ENCODE measurements around the gene CNTN6.

CNTN6 gene

DNA sequence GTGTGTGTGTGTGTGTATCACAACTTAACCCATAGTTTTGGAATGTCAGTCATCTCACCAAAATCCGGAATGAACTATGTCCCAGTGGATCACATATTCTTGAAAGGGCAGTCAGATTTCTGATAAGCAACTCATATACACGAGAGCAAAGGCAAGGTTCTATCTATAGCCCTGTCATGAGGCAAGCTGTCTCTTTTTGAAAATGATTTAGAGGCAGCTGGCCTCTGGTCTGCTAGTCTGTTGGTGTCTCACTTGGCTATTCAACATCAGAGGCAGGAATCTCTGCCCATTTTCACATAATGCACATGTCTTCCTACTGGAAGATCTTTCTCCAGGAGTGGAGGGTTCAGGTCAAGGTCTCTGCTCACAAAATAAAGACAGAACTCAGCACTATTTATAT, 79.8 kb downstream of the CNTN6 start:
- DNase-seq (ENCODE audit: low read depth in 2 of 2), result no peak

DNA sequence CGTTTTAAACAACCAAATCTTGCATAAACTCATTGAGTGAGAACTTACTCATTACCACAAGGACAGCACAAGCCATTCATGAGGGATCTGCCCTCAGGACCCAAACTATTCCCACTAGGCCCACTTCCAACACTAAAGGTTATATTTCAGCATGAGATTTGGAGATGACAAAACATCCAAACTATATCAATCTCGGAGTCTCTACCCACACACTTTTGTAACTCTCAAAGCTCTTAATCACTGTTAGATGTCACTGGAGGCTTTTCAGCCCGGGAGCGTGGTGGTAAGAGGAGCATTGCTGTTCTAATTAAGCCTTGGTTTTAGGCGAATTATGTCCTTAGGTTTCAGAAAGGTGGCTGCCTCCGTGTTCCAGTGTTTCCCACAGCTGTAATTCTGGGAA, 86.3 kb downstream of the CNTN6 start:
- no peak for DNase-seq (ENCODE audit: low read depth in 2 of 2)

DNA sequence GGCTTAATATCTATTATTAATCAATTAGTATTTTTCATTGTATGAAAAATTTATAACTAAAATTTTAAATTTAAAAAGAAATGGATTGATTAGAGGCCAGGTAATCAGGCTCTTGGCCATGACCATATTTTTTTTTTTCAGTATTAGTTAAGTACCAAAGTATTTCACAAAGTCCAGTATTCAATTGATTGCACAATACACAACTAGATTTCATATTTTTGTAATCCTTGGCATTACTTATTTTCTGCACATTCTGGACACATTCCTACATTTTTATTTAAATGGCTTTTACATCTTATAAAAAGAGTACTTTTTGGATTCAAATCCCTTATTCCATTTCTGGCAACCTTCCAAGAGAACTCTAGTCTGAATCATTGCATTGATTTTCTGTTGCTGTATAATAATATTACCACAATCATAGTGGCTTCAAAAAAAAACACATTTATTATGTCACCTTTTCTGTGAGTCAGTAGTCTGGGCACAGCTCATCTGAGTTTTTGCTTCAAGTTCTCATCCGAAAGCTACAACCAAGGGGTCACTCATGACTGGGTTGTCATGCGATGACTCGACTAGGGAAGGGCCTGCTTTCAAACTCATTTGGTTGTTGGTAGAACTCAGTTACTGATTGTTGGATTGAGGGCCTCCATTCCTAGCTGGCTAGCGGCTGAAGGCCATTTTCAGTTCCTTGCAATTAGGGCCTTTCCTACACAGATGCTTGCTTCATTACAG, 90.7 kb downstream of the CNTN6 start:
- no peak for DNase-seq (ENCODE audit: low read depth in 2 of 2)

DNA sequence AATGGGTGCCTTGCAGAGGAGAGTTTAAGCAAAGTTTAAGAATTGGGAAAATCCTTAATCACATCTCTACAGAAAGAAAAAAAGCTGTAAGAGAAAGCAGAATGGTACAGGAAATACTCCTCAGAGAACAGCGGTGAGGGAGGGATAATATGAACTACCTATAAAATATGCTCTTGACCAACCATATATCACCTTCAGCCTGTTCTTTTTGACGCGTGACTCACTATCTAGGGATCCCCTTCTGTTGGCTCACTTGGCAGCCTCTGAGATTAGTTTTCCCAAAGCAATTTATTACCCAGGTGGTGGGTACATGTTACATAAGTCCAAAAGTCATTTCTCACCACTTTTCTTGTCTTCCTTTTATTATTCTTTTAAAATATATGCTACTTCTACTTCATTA, 97.7 kb downstream of the CNTN6 start:
- DNase-seq (ENCODE audit: low read depth in 2 of 2), result no peak

DNA sequence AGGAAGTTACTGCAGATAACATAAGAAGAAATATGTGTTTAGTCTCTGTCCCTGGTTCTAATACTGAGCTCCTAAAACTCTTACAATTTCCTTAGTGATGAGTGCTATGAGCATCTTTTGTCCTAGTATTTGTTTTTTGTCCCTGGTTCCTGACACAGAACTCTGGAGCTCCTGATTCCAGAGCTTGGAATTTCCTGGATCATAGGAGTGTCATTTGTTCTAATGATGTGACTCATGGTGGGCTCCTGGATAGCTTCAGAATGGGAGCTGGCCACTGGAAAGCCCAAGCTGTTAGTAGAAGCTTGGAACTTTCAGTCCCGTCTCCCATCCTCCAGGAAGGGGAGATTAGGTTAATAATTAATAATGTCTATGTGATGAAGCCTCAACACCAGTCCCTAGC, 98.2 kb downstream of the CNTN6 start:
- no peak for DNase-seq (ENCODE audit: low read depth in 2 of 2)

DNA sequence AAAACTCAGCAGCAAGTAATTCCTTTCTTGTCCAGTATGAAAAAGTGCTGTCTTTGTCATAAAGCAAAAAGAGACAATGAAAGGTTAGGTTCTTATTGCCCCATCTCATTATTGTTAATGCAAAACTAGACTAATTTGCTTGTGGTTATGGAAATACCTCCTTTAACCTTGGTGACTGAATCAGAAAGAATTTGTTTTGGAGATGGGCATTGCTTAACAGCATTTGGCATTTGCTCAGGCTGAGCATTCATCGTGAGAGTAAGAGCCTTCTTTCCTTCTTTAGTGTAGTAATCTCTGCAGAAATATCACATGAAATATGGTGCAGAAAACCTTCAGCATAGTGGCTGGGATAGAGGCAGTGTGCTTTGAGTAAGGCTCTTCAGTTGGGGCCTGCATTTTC, 103.1 kb downstream of the CNTN6 start:
- DNase-seq (ENCODE audit: low read depth in 2 of 2), result no peak

DNA sequence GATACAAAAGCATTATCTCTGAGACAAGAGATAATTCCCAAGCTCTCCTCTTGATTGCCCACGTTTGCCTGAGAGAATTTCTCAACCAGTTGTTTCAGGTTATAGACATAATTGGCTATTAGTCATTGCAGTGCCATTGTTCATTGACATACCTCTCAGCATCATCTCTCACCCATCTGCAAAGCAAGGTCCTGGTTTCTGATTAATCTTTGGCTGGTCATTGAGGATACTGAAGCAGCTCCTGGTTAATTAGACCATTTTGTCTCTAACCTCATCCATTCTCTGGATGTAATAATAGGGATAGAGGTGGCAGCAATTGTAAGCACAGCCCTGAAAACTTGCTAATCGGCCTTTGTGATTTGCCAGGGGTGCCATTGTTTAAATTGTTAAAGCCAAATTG, 104.2 kb downstream of the CNTN6 start:
- no peak for DNase-seq (ENCODE audit: low read depth in 2 of 2)

DNA sequence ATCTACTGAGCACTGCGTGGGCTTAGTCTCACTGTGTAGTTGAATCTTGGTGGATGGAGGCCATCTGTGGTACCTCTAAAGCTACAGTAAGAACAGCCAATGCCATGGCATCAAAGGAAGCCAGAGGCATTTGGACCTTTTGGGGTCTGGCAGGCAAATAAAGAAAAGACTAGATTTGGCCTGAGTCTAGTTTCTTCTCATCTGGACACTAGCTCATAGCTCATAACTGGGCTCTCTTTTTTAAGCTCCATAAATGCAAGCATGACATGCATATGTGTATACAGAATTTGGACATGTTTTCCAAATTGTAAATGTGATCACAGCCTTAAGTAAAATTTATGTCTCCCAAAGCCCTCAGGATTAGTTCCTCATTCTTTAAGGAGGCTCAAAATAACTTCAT, 107.5 kb downstream of the CNTN6 start:
- no peak for DNase-seq (ENCODE audit: low read depth in 2 of 2)

DNA sequence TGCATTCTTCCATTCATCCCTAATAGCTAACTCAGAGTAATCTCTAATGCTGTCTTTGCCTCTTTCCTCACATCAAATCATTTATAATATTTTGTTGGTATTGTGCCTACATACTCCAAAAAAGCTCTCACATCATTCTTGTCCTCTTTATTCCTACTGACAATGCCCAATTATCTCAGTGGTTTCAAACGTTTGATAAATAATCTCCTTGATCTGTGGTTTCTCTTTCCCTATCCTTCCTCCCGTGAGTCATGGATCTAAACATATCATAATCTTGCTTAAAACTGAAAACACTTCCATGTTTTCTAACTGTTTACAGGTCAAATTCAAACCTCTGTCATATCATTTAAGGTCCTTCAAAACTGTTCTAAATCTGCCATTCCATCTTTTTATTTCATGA, 115.1 kb downstream of the CNTN6 start:
- no peak for DNase-seq (ENCODE audit: low read depth in 2 of 2)

DNA sequence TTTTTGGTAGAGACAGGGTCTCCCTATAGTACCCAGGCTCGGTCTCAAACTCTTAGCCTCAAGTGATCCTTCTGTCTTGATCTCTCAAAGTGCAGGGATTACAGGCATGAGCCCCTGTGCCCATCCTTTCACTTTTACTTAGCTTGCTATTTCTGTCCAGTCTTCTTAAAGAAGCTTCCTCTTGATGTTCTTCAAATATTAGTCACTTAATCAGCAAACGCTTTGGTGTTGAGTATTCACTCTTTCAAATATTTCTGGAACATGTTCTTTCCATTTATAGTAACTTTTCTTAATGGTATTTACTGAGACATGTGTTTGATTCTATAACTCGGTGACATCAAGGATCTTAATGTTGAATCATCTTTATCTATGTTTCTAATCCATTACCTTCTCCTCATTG, 122.1 kb downstream of the CNTN6 start:
- no peak for DNase-seq (ENCODE audit: low read depth in 2 of 2)

DNA sequence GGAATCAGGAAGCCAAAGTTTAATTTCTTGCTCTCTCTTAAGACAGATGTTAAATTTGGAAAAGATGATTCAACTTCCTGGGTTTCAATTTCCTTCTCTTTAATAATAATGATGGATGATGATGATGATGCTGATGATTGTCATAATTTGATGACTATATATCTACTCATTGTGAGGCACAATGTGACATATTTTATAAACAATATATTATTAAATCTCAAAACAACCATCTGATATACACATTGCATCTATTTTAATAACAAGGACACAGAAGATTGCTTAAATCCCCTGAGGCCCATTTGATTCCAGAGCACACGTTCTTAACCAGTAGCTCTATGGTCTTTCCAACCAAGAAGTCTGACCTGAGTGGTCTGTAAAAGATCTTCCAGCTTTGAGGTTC, 124.0 kb downstream of the CNTN6 start:
- no peak for DNase-seq (ENCODE audit: low read depth in 2 of 2)

DNA sequence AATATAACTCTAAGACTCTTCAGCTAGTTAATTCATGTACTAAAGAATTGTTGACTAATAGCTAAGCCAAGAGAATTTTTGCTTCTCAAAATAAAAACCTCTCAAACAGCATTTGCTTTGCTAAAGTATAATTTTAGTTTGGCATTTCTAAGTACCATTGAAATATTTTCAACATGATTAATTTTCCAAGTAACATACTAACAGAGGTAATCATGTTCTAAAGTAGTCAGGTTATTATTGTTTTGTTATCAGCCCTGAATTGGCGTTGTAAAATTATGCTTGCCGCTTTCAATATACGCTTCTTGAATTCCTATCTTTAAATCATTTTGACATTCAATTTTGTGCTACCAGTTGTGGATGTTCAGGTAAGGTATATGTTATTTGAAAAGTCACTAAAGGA, 134.3 kb downstream of the CNTN6 start:
- no peak for DNase-seq (ENCODE audit: low read depth in 2 of 2)

DNA sequence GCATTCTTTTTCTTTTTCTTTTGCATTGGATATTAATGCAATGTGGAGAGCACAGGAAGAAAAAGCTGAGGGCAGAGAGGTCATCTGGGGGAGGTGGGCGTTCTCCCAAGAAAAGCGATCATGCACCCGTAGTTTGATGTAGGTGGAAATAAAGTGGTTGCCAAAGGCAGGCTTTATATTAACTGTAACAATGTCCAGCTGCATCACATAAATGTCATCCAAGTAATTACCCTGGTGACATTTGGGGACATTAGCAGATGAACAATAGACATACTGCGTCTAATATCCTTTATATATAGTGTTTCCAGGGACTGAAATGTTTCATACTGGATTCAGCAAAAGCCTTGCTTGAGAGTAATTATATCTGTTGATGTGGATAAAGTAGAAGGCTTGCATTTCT, 135.5 kb downstream of the CNTN6 start:
- no peak for DNase-seq (ENCODE audit: low read depth in 2 of 2)

DNA sequence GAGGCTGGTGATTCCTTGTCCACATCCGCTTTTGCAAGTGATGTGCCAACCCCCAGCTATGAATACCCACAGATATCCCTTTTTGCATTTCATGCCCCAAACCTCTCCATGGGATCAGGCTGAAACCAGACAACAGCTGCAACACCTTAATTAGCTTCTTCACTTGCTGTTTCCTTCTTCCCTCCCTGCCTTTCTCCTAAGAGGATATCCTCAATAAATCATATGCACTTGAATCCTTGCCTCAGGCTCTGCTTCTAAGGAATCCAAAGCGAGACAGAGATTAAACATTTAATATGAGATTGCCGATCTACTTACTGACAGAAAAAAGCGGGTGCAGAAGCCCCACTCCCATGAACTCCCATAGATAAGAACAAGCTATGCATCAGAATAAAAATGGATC, 138.1 kb downstream of the CNTN6 start:
- DNase-seq (ENCODE audit: low read depth in 2 of 2), result no peak

DNA sequence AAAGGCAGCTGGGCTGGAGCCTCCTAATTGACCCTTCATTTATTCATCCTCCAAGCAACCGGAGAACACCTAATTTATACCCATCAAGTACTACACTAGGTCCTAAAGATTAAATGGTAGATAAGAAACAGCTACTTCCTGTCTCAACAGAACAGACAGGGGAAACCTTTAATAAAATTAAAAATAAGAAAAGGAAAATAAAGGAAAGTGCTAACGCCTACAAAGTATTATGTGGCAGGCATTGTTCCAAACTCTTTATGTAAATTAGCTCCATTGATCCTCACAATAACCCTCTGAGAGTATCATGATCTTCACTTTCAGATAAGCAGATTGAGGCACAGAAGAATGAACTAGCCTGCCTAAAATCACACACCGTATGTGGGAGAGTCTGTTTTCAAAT, 139.5 kb downstream of the CNTN6 start:
- no peak for DNase-seq (ENCODE audit: low read depth in 2 of 2)

DNA sequence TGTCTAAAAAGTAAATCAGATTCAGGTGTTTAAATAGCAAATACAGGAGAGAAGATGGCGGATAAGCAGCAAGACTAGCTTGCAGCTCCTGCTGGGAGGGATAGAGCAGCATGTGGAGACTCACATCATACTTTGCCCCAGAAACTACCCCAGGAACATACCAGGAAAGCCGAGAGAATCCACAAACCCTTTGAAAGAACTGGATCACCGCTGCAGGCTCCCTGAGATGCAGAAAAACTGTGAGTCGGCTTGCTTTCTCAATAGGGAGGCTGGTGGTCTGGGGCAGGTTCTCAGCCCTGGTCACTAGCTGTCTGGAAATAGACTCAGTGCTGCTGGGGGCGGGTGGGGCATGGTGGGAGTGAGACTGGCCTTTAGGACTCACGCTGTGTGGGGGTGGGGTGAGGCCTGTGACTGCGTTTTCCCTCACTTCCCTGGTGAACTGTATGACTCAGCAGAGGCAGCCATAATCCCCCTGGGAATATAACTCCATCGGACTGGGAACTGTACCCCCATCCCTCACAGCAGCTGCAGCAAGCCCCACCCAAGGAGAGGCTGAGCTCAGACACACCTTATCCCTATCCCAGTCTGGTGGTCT, 142.8 kb downstream of the CNTN6 start:
- no peak for DNase-seq (ENCODE audit: low read depth in 2 of 2)

DNA sequence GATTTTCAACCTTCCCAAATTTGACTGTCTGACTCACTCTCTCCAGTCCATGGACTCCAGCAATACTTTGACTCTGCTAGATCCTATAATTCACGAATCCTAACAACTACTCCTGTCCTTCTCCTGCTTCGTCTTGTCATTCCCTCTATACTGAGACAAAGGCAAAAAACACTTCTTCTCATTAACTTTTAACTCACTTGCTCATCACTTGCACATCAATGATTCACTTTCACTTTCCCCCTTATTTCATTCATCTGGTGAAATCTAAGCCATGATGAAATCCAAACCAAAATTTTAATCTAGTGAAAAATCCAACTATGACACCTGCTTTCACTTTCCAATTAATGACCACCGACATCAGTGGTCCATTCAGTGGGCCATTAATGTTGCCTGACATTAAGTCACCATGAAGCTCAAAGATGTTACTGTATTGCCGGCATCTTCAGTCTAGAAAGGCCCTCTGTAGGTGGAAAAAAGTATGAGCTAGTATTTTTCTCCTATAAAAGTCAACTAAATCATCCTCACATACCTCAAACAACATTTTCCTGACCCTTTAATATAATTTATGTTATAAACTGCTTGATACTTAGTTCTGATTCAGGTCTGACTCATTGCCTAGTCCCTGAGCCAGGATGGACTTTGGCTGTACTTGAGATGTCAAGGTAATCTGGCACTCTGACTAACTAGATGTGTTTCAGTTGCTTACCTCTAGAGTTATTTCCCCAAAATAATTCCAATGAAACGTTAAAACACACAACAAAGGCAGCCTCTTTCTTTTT, 158.6 kb downstream of the CNTN6 start:
- no peak for DNase-seq (ENCODE audit: low read depth in 2 of 2)

DNA sequence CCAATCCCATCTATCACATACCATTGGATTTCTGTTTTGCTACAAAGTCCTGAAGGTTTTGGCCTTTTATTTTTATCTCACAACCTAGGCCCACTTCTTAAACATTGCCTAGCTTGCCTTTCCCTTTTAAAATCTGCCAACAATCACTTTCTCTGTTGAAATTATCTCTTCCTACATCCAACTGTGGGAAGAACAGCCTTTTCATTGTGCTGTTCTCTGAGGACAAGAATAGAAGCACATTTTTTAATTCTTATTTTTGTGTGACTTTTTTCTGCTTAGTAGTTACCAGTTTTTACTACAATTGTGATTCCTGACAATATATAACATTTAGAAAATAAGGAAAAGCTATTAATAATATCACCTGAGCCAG, 159.2 kb downstream of the CNTN6 start:
- no peak for DNase-seq (ENCODE audit: low read depth in 2 of 2)

DNA sequence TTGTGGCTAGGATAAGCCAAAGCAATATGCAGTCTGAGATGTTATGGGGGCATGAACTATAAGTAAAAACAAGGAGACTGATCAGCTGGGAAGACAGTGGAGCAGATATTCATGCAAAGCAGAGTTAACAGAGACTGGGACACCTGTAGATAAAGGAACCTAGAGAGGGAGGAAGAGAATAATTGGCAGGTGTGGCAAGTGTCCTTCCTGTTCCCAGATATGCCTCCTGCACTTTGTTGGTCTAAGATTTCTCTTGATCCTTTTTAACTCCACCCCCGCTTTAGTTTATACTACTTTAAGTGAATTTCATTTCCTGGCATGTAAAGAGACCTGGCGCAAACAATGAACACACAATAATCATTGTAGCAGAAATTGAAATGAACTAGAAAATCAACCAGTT, 169.4 kb downstream of the CNTN6 start:
- no peak for DNase-seq (ENCODE audit: low read depth in 2 of 2)

DNA sequence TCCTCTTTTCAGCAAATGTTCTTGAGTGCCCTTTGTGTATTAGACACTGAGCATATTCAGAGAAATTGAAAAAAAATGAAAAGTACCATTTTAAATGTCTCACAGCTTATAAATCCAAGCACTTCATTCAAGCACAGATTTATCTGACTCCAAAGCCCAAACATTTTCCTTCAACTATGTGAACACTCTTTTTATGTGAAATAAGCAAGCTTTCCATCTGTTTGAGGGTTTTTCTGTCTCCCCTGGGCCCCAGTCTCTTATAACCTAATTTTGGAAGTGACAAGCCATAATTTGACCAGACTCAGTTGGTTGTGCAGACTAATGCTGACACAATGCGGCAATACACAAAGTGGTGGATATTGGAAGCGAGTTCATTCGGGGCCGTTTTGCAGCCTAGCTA, 170.3 kb downstream of the CNTN6 start:
- no peak for DNase-seq (ENCODE audit: low read depth in 2 of 2)

DNA sequence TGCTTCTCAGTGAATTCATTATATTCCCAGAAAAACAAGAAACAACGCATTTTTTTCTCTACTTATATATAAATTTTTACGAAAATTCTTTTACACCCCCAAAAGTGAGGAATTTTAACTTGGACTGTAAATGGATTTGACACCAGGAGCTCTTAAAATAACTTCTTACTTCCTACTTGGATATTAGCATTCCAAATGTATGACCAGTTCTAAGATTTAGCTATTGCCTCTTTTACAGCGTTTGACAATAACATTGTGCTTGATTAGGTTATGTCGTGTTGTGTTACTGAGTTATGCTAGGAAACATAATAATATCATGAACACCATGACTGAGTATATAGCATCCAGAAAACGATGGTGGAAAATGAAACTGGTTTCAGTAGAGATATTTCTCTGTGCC, 177.0 kb downstream of the CNTN6 start:
- no peak for DNase-seq (ENCODE audit: low read depth in 2 of 2)

DNA sequence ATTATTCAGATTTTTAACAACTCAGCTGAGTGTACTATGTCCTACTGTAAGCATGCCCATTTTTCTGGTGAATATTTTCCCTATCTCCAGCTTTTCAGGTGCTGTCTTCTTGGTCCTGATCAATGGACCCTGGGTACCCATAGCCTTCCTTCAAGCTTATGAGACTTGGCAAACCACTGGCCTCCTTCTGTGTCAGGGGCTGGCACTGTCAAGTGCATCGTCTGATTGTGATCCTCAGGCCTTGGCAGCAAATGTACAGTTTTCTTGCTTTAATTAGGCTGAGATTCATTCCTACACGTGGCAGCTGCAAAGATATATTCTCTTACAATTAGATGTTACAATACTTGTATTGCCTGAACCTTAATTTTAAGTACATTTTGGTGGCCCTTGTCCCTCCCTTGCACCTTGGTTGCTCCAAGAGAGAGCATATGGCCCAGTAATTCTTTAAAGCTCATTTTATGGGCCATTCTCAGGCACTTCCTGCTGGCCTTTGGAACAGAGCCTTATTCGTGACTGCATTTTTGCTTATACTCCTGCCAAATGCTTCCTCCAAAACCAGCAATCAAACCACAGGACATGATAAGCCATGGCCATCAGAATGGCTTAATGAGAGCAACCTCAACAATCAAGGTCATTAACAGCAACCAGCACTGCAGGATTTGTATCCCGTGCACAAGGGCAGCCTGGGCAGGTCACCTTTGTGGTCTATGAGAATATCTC, 179.9 kb downstream of the CNTN6 start:
- no peak for DNase-seq (ENCODE audit: low read depth in 2 of 2)

DNA sequence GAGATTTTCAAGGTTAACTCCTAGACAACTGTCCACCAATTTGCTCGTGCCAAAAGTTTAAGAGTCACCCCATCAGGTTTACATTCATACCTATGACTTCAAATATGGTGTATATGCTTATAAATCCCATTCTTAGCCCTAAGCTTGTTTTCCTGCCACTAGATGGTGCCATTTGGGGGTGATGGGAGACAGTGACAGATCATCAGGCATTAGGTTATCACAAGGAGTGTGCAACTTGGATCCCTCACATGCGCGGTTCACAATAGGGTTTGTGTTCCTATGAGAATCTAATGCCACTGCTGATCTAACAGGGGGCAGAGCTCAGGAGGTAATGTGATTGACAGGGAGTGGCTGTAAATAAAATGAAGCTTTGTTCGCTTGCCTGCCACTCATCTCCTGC, 182.7 kb downstream of the CNTN6 start:
- DNase-seq (ENCODE audit: low read depth in 2 of 2), result no peak
